Keratinocyte (primary cell): Measurements from ENCODE around the gene TRABD2B. TPM values are rescaled to one million over a fixed set of nuclear protein-coding genes. Genes with fewer than 3 reads are reported as not detected.

Experiments used
- DNase-seq: peaks from one replicate; pipeline ENCODE4 v3.0.0-alpha.2; 2011; ENCODE audit warnings: low read depth, missing footprints, low spot score
- FAIRE-seq: peaks from 2 replicates; lab custom pipeline; 2011; peaks lifted over from hg19 to GRCh38; lab: Jason Lieb, UNC
- H2AFZ ChIP-seq: 2 replicates; pipeline ENCODE4 v1.6.0; 2012; ENCODE audit warnings: low read length, control low read depth, inconsistent platforms; ENCODE audit not compliant: control insufficient read depth
- H3K27ac ChIP-seq: 2 replicates; pipeline ENCODE4 v1.5.1; 2011; ENCODE audit warnings: low read length; ENCODE audit not compliant: control insufficient read depth, insufficient read depth
- H3K27me3 ChIP-seq: 3 replicates; pipeline ENCODE4 v1.6.0; 2011; ENCODE audit warnings: low read length; ENCODE audit not compliant: control insufficient read depth, insufficient read depth; ENCODE audit errors: extremely low read depth
- H3K36me3 ChIP-seq, 2 experiments: 2 replicates in 1 of 2; 3 replicates in 1 of 2; pipeline ENCODE4 v1.5.1; 2011; ENCODE audit warnings: low read length in 2 of 2, mild to moderate bottlenecking in 1 of 2; ENCODE audit not compliant: control insufficient read depth in 2 of 2, insufficient read depth in 2 of 2; ENCODE audit errors: extremely low read depth in 1 of 2
- H3K4me1 ChIP-seq: 3 replicates; pipeline ENCODE4 v1.5.1; 2011; ENCODE audit warnings: low read length; ENCODE audit not compliant: control insufficient read depth, insufficient read depth; ENCODE audit errors: extremely low read depth
- H3K4me2 ChIP-seq: 3 replicates; pipeline ENCODE4 v1.6.0; 2011; ENCODE audit warnings: low read depth, low read length; ENCODE audit not compliant: control insufficient read depth, insufficient read depth; ENCODE audit errors: extremely low read depth
- H3K4me3 ChIP-seq, 3 experiments: fragments of 200-600 bp in 1 of 3; sonication (generic) in 1 of 3; 2 replicates in 2 of 3; 3 replicates in 1 of 3; pipeline ENCODE4 v1.5.1; 2011 to 2016; ENCODE audit warnings: low read length in 3 of 3, mild to moderate bottlenecking in 3 of 3, control low read depth in 2 of 3, inconsistent platforms in 1 of 3, low read depth in 1 of 3, mixed read lengths in 1 of 3, mixed run types in 1 of 3, moderate library complexity in 1 of 3; ENCODE audit not compliant: control insufficient read depth in 2 of 3, insufficient read depth in 2 of 3; ENCODE audit errors: extremely low read depth in 1 of 3
- H3K79me2 ChIP-seq: 2 replicates; pipeline ENCODE4 v1.6.0; 2012; ENCODE audit warnings: low read length; ENCODE audit not compliant: control insufficient read depth, insufficient read depth
- H3K9ac ChIP-seq: 3 replicates; pipeline ENCODE4 v1.6.0; 2011; ENCODE audit warnings: low read length; ENCODE audit not compliant: control insufficient read depth, insufficient read depth; ENCODE audit errors: extremely low read depth
- H3K9me1 ChIP-seq: 3 replicates; pipeline ENCODE4 v1.6.0; 2011; ENCODE audit warnings: low read length; ENCODE audit not compliant: control insufficient read depth, insufficient read depth; ENCODE audit errors: extremely low read depth
- H3K9me3 ChIP-seq: 2 replicates; pipeline ENCODE4 v1.5.1; 2012; ENCODE audit warnings: low read depth, low read length; ENCODE audit not compliant: control insufficient read depth
- H4K20me1 ChIP-seq: 3 replicates; pipeline ENCODE4 v1.6.0; 2011; ENCODE audit warnings: low read length; ENCODE audit not compliant: control insufficient read depth, insufficient read depth; ENCODE audit errors: extremely low read depth
- CTCF ChIP-seq, 3 experiments: IDR thresholded peaks in 1 of 3; conservative IDR thresholded peaks in 1 of 3; optimal IDR thresholded peaks in 1 of 3; 2 replicates in 2 of 3; 3 replicates in 1 of 3; pipeline versions ENCODE3 to v1.5.1; 2011; ENCODE audit warnings: low read length in 3 of 3, mild to moderate bottlenecking in 3 of 3, moderate library complexity in 2 of 3, control low read depth in 1 of 3, inconsistent platforms in 1 of 3; ENCODE audit not compliant: insufficient read depth in 2 of 3; ENCODE audit errors: extremely low read depth in 1 of 3
- EZH2 ChIP-seq: IDR thresholded peaks from one replicate; pipeline ENCODE4 v1.6.1; 2012; ENCODE audit warnings: inconsistent platforms, mild to moderate bottlenecking, low read length, moderate library complexity
- dilution Hi-C: fragments of 300-500 bp; cut with MboI; formaldehyde crosslinking; loops from one replicate; pipeline ENCODE4 v1.7.0; 2020; ENCODE audit warnings: low sequenced_read_pairs; ENCODE audit not compliant: extremely low pct_ligation_motif_present
- polyA plus RNA-seq, 5 experiments: library from polyadenylated mRNA; depleted of rRNA in 3 of 5; stranded (reverse) in 3 of 5; stranded (forward) in 1 of 5; unstranded in 1 of 5; fragments of >200 nt; gene quantifications; 1 replicate in 1 of 5; 2 replicates in 3 of 5; 3 replicates in 1 of 5; pipeline versions ENCODE4 v1.2.1 to v1.2.3, GENCODE V29; 2011 to 2012; ENCODE audit warnings: missing spikeins in 2 of 5, low read depth in 1 of 5, low replicate concordance in 1 of 5

Gene TRABD2B
- polyA plus RNA-seq, 1 donor (not counting 4 experiments of a cell fraction or from before 2014, with no cell fraction given): 0.13 TPM

- Histone ChIP-seq H3K4me1 (no peaks in the 10 kb centered on the region), H2AFZ (no peak overlapping the region), H3K36me3 (no peaks in the 10 kb centered on the region), H3K27me3 (no peaks in the 10 kb centered on the region), H4K20me1 (no peaks in the 10 kb centered on the region), H3K9me1 (no peaks in the 10 kb centered on the region), H3K4me2 (no peak overlapping the region), H3K9me3 (no peaks in the 10 kb centered on the region), H3K27ac (no peak overlapping the region), H3K79me2 (no peaks in the 10 kb centered on the region), H3K4me3 (no peak overlapping the region), H3K9ac (no peak overlapping the region)
- dilution Hi-C loops: no loop called here
- no peak for TF ChIP-seq CTCF (optimal IDR thresholded peaks at IDR 0.05 in 1 of 3, IDR thresholded peaks at IDR 0.05 in 1 of 3, conservative IDR thresholded peaks at IDR 0.05 in 1 of 3; ENCODE audit: extremely low read depth in 1 of 3, insufficient read depth in 2 of 3, low read length in 3 of 3)
- TF ChIP-seq EZH2: no peak
- no peak for DNase-seq
- FAIRE-seq: no peak
Observed at GRCh38 chr1:47852006-47852718, 145.0 kb downstream of the TRABD2B start.

- H3K4me2 ChIP-seq: no peak overlapping the region
- H3K4me1 ChIP-seq: no peaks in the 10 kb centered on the region
- no peak overlapping the region for H3K9ac ChIP-seq
- no peaks in the 10 kb centered on the region for H4K20me1 ChIP-seq
- DNase-seq (no peak), FAIRE-seq (no peak)
- dilution Hi-C loops: no loop called here
- H3K79me2 ChIP-seq: no peaks in the 10 kb centered on the region
- H3K9me3 ChIP-seq: no peaks in the 10 kb centered on the region
- H2AFZ ChIP-seq: no peak overlapping the region
- H3K27me3 ChIP-seq: no peaks in the 10 kb centered on the region
- no peaks in the 10 kb centered on the region for H3K36me3 ChIP-seq
- no peak overlapping the region for H3K4me3 ChIP-seq
- no peak for TF ChIP-seq CTCF (optimal IDR thresholded peaks at IDR 0.05 in 1 of 3, IDR thresholded peaks at IDR 0.05 in 1 of 3, conservative IDR thresholded peaks at IDR 0.05 in 1 of 3; ENCODE audit: extremely low read depth in 1 of 3, insufficient read depth in 2 of 3, low read length in 3 of 3)
- TF ChIP-seq EZH2: no peak
- no peak overlapping the region for H3K27ac ChIP-seq
- H3K9me1 ChIP-seq: no peaks in the 10 kb centered on the region
Observed at GRCh38 chr1:47850451-47850850, 146.7 kb downstream of the TRABD2B start.
